ENCODE results near the gene CCDC15.

- TF ChIP-seq CTCF (IDR thresholded peaks at IDR 0.05; ENCODE audit: borderline replicate concordance, extremely low read depth, low read length, poor library complexity, severe bottlenecking) (no peak), EZH2 (IDR thresholded peaks at IDR 0.05; ENCODE audit: borderline replicate concordance, low read depth, low read length, severe bottlenecking) (no peak)
Measured at GRCh38 chr11:125082040-125082439, 128.0 kb downstream of the CCDC15 start.
